ENCODE data around the gene TANGO6. TPM values are rescaled to one million over a fixed set of nuclear protein-coding genes. Genes with fewer than 3 reads are reported as not detected.

TANGO6 gene
- total and polyA plus RNA-seq, 2 of the 8 experiments (the other 6 are each of a cell fraction or from before 2014, with no cell fraction given): 5.0 to 19.5 TPM

- TF ChIP-seq EZH2 (IDR thresholded peaks at IDR 0.05; ENCODE audit: low read depth, low read length, severe bottlenecking): no peak
- no peak for TF ChIP-seq ASH2L (IDR thresholded peaks at IDR 0.05; ENCODE audit: low read length)
- TF ChIP-seq TBP (IDR thresholded peaks at IDR 0.05; ENCODE audit: low read depth, low read length): no peak
- TF ChIP-seq NANOG (IDR thresholded peaks at IDR 0.05; ENCODE audit: insufficient read depth, low read depth, low read length, poor library complexity, severe bottlenecking): no peak
- TF ChIP-seq YY1 (IDR thresholded peaks at IDR 0.05; ENCODE audit: low read depth, low read length): no peak
Measured at GRCh38 chr16:68875871-68876270, 32.5 kb downstream of the TANGO6 start (continued).
